HL-60 (cell line): ENCODE results near the gene ZIC5.

Source experiments
- DNase-seq, 2 experiments: peaks; one replicate each; pipeline ENCODE4 v3.0.0-alpha.2; 2010 to 2020; ENCODE audit warnings: low read depth in 1 of 2, low spot score in 1 of 2
- H3K27ac ChIP-seq: fragments of 250-450 bp; sonication (Bioruptor Pico); replicated peaks from 2 replicates; pipeline ENCODE4 v1.5.1; 2020; ENCODE audit warnings: mild to moderate bottlenecking, moderate library complexity
- H3K27me3 ChIP-seq: fragments of 250-450 bp; sonication (Bioruptor Pico); 2 replicates; pipeline ENCODE4 v1.5.1; 2021; ENCODE audit warnings: mild to moderate bottlenecking, moderate library complexity; ENCODE audit not compliant: insufficient read depth, poor library complexity, severe bottlenecking
- H3K4me3 ChIP-seq: replicated peaks from 2 replicates; pipeline ENCODE4 v1.5.1; 2011; ENCODE audit warnings: mild to moderate bottlenecking, control low read depth, low read length; ENCODE audit not compliant: insufficient read depth
- CTCF ChIP-seq: IDR thresholded peaks from one replicate; pipeline ENCODE4 v1.5.1; 2011; ENCODE audit warnings: low read length, control low read depth, inconsistent platforms; ENCODE audit not compliant: insufficient read depth
- GABPA ChIP-seq: IDR thresholded peaks from 2 replicates; pipeline ENCODE4 v1.6.1; 2012; ENCODE audit warnings: low read depth
- POLR2AphosphoS5 ChIP-seq: IDR thresholded peaks from 2 replicates; pipeline ENCODE4 v1.6.1; 2012; ENCODE audit warnings: low read depth
- REST ChIP-seq: IDR thresholded peaks from 2 replicates; pipeline ENCODE4 v1.6.1; 2012; ENCODE audit warnings: low read depth; ENCODE audit not compliant: insufficient replicate concordance
- SPI1 ChIP-seq: IDR thresholded peaks from 2 replicates; pipeline ENCODE4 v1.6.1; 2012; ENCODE audit warnings: low read depth, mild to moderate bottlenecking, borderline replicate concordance

ZIC5 gene

GRCh38 chr13:99916366-99917103, 55.0 kb downstream of the ZIC5 start:
- TF ChIP-seq GABPA (no peak), CTCF (peak; percentile 88)
- peak; percentile 17 to 58 for DNase-seq
- Histone ChIP-seq H3K4me3 (no peak overlapping the region), H3K27me3 (peaks cover 5% of the 10 kb centered on the region), H3K27ac (no peak overlapping the region)

- peaks cover 19% of the 10 kb centered on the region for H3K27me3 ChIP-seq
- DNase-seq, result no peak
- H3K27ac ChIP-seq, result no peak overlapping the region
- TF ChIP-seq CTCF (no peak), SPI1 (no peak), GABPA (no peak), REST (no peak), POLR2AphosphoS5 (no peak)
- no peak overlapping the region for H3K4me3 ChIP-seq
Observed at GRCh38 chr13:99913167-99913566, 58.4 kb downstream of the ZIC5 start.
